GM10266 (cell line): ENCODE results near the gene TSHZ1.
A peak's percentile ranks its signal among the peaks of the same experiment; 100 is the strongest.

Source experiments
- DNase-seq: peaks from one replicate; pipeline ENCODE4 v3.0.0; 2012; ENCODE audit errors: extremely low spot score
- CTCF ChIP-seq: IDR thresholded peaks from 2 replicates; pipeline ENCODE4 v1.5.1; 2012; ENCODE audit warnings: mild to moderate bottlenecking, low read depth; ENCODE audit not compliant: control insufficient read depth, insufficient read depth; ENCODE audit errors: missing control alignments

TSHZ1 gene

GRCh38 chr18:75210274-75211001, at the start of gene TSHZ1:
TSHZ1 (plus strand) TSS chr18:75210797; CDS start chr18:75211877, 1,080 bp downstream.
- DNase-seq, result peak; percentile 91
- TF ChIP-seq CTCF, result no peak

GRCh38 chr18:75161256-75162028, 49.2 kb upstream of the TSHZ1 start:
- TF ChIP-seq CTCF, result peak; percentile 25

GRCh38 chr18:75162467-75162866, 48.1 kb upstream of the TSHZ1 start:
- no peak for DNase-seq

More at GRCh38 chr18:75161256-75162028, 49.2 kb upstream of the TSHZ1 start:
- DNase-seq, result no peak

GRCh38 chr18:75162978-75163377, 47.6 kb upstream of the TSHZ1 start:
- no peak for TF ChIP-seq CTCF

More at GRCh38 chr18:75162467-75162866, 48.1 kb upstream of the TSHZ1 start:
- no peak for TF ChIP-seq CTCF

GRCh38 chr18:75163736-75164135, 46.9 kb upstream of the TSHZ1 start:
- no peak for DNase-seq
- TF ChIP-seq CTCF, result no peak

More at GRCh38 chr18:75162978-75163377, 47.6 kb upstream of the TSHZ1 start:
- DNase-seq, result no peak

GRCh38 chr18:75164479-75164878, 46.1 kb upstream of the TSHZ1 start:
- TF ChIP-seq CTCF, result no peak
- DNase-seq, result no peak

GRCh38 chr18:75165926-75166325, 44.7 kb upstream of the TSHZ1 start:
- DNase-seq, result no peak
- TF ChIP-seq CTCF, result no peak
